HepG2 (cell line): ENCODE results near the gene ATP6V0D1. TPM values are rescaled to one million over a fixed set of nuclear protein-coding genes. Genes with fewer than 3 reads are reported as not detected.
A peak's percentile ranks its signal among the peaks of the same experiment; 100 is the strongest.

Experiments
- DBP ChIP-seq: sonication (generic); formaldehyde crosslinking; IDR thresholded peaks from 2 replicates; pipeline ENCODE4 v1.4.0; 2020; ENCODE audit warnings: missing genetic modification reagents; ENCODE audit errors: not compliant biosample characterization
- HIVEP1 ChIP-seq: sonication (generic); formaldehyde crosslinking; IDR thresholded peaks from 2 replicates; pipeline ENCODE4 v1.4.0; 2020; ENCODE audit warnings: mild to moderate bottlenecking, missing genetic modification reagents
- HNF1A ChIP-seq, 2 experiments: sonication (generic) in 1 of 2; formaldehyde crosslinking in 1 of 2; IDR thresholded peaks; 2 replicates each; pipeline versions ENCODE4 v1.4.0 to v1.6.1; 2016 to 2020; ENCODE audit warnings: borderline replicate concordance in 1 of 2, low read depth in 1 of 2, mild to moderate bottlenecking in 1 of 2, missing genetic modification reagents in 1 of 2
- HNRNPLL ChIP-seq: fragments of 200-400 bp; formaldehyde crosslinking; IDR thresholded peaks from 2 replicates; pipeline ENCODE4 v1.6.1; 2017; ENCODE audit warnings: mild to moderate bottlenecking, low read depth, low read length; ENCODE audit not compliant: poor library complexity, severe bottlenecking
- KLF13 ChIP-seq: sonication (generic); formaldehyde crosslinking; IDR thresholded peaks from 2 replicates; pipeline ENCODE4 v1.4.0; 2020; ENCODE audit warnings: mild to moderate bottlenecking, missing genetic modification reagents
- MTF2 ChIP-seq: sonication (generic); formaldehyde crosslinking; IDR thresholded peaks from 2 replicates; pipeline ENCODE4 v1.5.0; 2020; ENCODE audit warnings: missing genetic modification reagents, borderline replicate concordance
- PITX1 ChIP-seq: sonication (generic); formaldehyde crosslinking; IDR thresholded peaks from 2 replicates; pipeline ENCODE4 v1.5.1; 2020; ENCODE audit warnings: mild to moderate bottlenecking, missing genetic modification reagents
- POLR2AphosphoS2 ChIP-seq: IDR thresholded peaks from 2 replicates; pipeline ENCODE4 v1.6.1; 2011; ENCODE audit warnings: low read depth, low read length, improper control_type of control experiment
- PTBP1 ChIP-seq: fragments of 200-400 bp; formaldehyde crosslinking; IDR thresholded peaks from 2 replicates; pipeline ENCODE4 v1.6.1; 2018; ENCODE audit warnings: low read length, low read depth; ENCODE audit not compliant: poor library complexity, severe bottlenecking
- SRSF1 ChIP-seq: fragments of 200-400 bp; formaldehyde crosslinking; optimal IDR thresholded peaks from 2 replicates; pipeline ENCODE3; 2017; ENCODE audit warnings: mild to moderate bottlenecking, low read depth, low read length, moderate library complexity
- THAP9 ChIP-seq: sonication (generic); formaldehyde crosslinking; IDR thresholded peaks from 2 replicates; pipeline ENCODE4; 2020; ENCODE audit warnings: missing genetic modification reagents, mild to moderate bottlenecking, borderline replicate concordance
- ZBTB3 ChIP-seq: sonication (generic); formaldehyde crosslinking; IDR thresholded peaks from 2 replicates; pipeline ENCODE4 v1.4.0; 2020; ENCODE audit warnings: low read depth, mild to moderate bottlenecking, moderate library complexity, missing genetic modification reagents, borderline replicate concordance
- ZFP82 ChIP-seq: sonication (generic); formaldehyde crosslinking; IDR thresholded peaks from 2 replicates; pipeline ENCODE4 v1.5.1; 2020; ENCODE audit warnings: mild to moderate bottlenecking, missing genetic modification reagents, borderline replicate concordance
- ZNF274 ChIP-seq: sonication (generic); formaldehyde crosslinking; IDR thresholded peaks from 2 replicates; pipeline ENCODE4 v1.5.1; 2020; ENCODE audit warnings: mild to moderate bottlenecking, missing genetic modification reagents
- ZNF296 ChIP-seq: sonication (generic); formaldehyde crosslinking; conservative IDR thresholded peaks from 2 replicates; pipeline ENCODE4 v1.5.0; 2020; ENCODE audit warnings: mild to moderate bottlenecking, missing genetic modification reagents
- ZNF34 ChIP-seq: sonication (generic); formaldehyde crosslinking; IDR thresholded peaks from 2 replicates; pipeline ENCODE4 v1.4.0; 2020; ENCODE audit warnings: mild to moderate bottlenecking, missing genetic modification reagents, borderline replicate concordance
- ZNF552 ChIP-seq: sonication (generic); formaldehyde crosslinking; IDR thresholded peaks from 2 replicates; pipeline ENCODE4 v1.9.0; 2022; ENCODE audit warnings: missing genetic modification reagents, mild to moderate bottlenecking, borderline replicate concordance
- ZNF558 ChIP-seq: sonication (generic); formaldehyde crosslinking; IDR thresholded peaks from 2 replicates; pipeline ENCODE4 v1.9.0; 2022; ENCODE audit warnings: mild to moderate bottlenecking, missing genetic modification reagents, borderline replicate concordance
- ZNF713 ChIP-seq: sonication (generic); formaldehyde crosslinking; IDR thresholded peaks from 2 replicates; pipeline ENCODE4 v1.4.0; 2020; ENCODE audit warnings: mild to moderate bottlenecking, missing genetic modification reagents
- ZNF724P ChIP-seq: sonication (generic); formaldehyde crosslinking; IDR thresholded peaks from 2 replicates; pipeline ENCODE4 v1.8.0; 2022; ENCODE audit warnings: missing genetic modification reagents, borderline replicate concordance
- ZNF782 ChIP-seq: sonication (generic); formaldehyde crosslinking; IDR thresholded peaks from 2 replicates; pipeline ENCODE4 v1.4.0; 2020; ENCODE audit warnings: missing genetic modification reagents, mild to moderate bottlenecking, borderline replicate concordance
- polyA plus RNA-seq, 8 experiments: library from polyadenylated mRNA; depleted of rRNA in 3 of 8; stranded (reverse) in 7 of 8; unstranded in 1 of 8; fragments of >200 nt; fragmentation: Illumina TruSeq in 4 of 8; extraction: Trizol in 4 of 8; gene quantifications; 2 replicates each; pipeline versions ENCODE4 v1.2.1 to v1.2.3, GENCODE V29; 2011 to 2016; ENCODE audit warnings: low read depth in 4 of 8, missing spikeins in 1 of 8, mixed read lengths in 1 of 8; ENCODE audit not compliant: insufficient read depth in 1 of 8
- total RNA-seq, 5 experiments: library from RNA; depleted of rRNA; stranded (reverse); fragments of >200 nt; fragmentation: Illumina TruSeq; extraction: Trizol; gene quantifications; 2 replicates each; pipeline ENCODE4 v1.2.3, GENCODE V29; 2016; ENCODE audit warnings: low read depth in 1 of 5

Gene ATP6V0D1
- total and polyA plus RNA-seq, 2 of the 13 experiments (the other 11 are each of a cell fraction or from before 2014, with no cell fraction given) = 51.1 to 61.3 TPM

GRCh38 chr16:67529582-67530012, 48.6 kb upstream of the ATP6V0D1 start (continued):
- no peak for TF ChIP-seq HNRNPLL
- peak; percentile 48; the same call in 1 of the 2 replicates for TF ChIP-seq THAP9 (CRISPR knock-in tag)
- 0 out of 2 replicates have a peak, but pooled peaks have one; percentile 26 for TF ChIP-seq PITX1 (CRISPR knock-in tag)
- TF ChIP-seq POLR2AphosphoS2 = no peak
- peak; percentile 93 for TF ChIP-seq KLF13
- TF ChIP-seq PTBP1 = no peak
- peak; percentile 33 for TF ChIP-seq SRSF1
- TF ChIP-seq ZNF552 (CRISPR knock-in tag) = 0 out of 2 replicates have a peak, but pooled peaks have one; percentile 77
- TF ChIP-seq MTF2 (CRISPR knock-in tag) = 0 out of 2 replicates have a peak, but pooled peaks have one; percentile 15
- TF ChIP-seq ZNF296 (CRISPR knock-in tag) = no peak
- TF ChIP-seq ZNF782 (CRISPR knock-in tag) = no peak
- TF ChIP-seq HNF1A (IDR thresholded peaks at IDR 0.05; ENCODE audit: low read depth) = no peak
- no peak; the same call in 1 of the 2 replicates for TF ChIP-seq HNF1A (CRISPR knock-in tag; IDR thresholded peaks at IDR 0.05; ENCODE audit: borderline replicate concordance)
- 0 out of 2 replicates have a peak, but pooled peaks have one; percentile 10 for TF ChIP-seq ZNF558
- TF ChIP-seq ZNF274 (CRISPR knock-in tag) = no peak
- TF ChIP-seq DBP (CRISPR knock-in tag) = no peak
- 0 out of 2 replicates have a peak, but pooled peaks have one; percentile 93 for TF ChIP-seq ZNF713
- no peak for TF ChIP-seq ZFP82 (CRISPR knock-in tag)
- TF ChIP-seq HIVEP1 (CRISPR knock-in tag) = no peak
- peak; percentile 75; the same call in 1 of the 2 replicates for TF ChIP-seq ZNF724P
- TF ChIP-seq ZNF34 = no peak
- TF ChIP-seq ZBTB3 (CRISPR knock-in tag) = no peak
